Activated CD8-positive, alpha-beta memory T cell treated with anti-CD3 and anti-CD28 coated beads for 4 hours (primary cell): ENCODE measurements around the gene MRPS10.

Source experiments
- DNase-seq, 2 donors: peaks; one replicate each; pipeline ENCODE4 v3.0.0-alpha.2; 2020; ENCODE audit warnings: low read depth in 2 of 2

Gene MRPS10

DNA sequence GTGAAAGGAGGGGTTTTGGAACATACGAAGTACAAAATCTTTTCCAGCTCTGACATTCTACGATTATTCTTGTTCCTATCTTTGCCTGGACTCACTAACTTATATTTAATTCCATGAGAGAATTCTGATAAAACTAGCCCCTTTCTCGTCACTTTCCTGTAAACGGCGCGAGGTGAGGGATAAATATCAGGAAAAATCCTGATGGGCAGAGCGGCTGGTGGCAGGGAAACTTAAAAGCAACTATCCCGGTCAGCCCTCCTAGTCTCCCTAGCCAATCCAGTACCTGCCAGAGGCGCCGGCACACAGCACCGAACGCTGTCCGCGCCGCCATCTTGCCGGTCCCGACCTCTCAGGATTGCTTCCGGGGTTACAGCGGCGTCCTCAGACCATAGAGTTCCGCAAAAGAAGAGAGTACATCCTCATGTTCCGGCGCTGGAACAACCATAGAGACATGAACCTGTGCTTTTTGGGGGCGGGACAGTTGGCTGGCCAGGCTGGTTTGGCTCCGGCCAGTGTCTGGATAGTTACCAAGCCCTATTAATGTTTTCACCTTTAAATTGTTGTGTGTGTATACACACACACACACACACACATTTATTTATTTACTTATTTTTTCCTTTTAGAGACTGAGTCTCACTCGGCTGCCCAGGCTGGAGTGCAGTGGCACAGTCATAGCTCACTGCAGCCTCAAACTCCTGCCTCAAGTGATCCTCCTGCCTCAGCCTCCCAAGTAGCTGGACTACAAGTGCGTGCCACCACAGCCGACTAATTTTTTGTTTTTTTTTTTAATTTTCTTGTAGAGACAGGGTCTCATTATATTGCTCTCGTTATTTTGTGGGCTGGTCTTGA is at the start of gene MRPS10:
Gene MRPS10 (minus strand): TSS at position 343 of the 849 bp plus-strand sequence. CDS start 12 bp downstream, at position 331.
- peak; percentile 74 to 84 for DNase-seq

DNA sequence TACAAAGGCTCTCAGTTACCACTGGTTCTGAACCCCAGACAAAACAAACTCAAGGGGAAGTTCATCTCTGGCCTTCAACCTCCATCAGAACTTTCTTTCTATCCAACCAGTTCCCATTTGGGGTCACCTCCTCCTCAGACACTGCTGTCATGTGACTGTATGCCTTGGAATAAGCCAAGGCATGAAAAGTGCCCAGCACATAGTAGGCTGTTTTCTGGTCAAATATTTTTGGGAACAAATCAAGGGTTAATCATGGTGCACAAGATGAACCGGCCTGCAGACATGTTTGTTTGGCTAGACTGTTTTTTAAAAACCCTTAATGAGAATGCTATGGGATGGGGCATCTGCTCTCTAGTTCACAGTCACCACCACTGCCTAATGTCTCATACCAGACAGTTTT is 48.9 kb upstream of the MRPS10 start:
- no peak for DNase-seq

DNA sequence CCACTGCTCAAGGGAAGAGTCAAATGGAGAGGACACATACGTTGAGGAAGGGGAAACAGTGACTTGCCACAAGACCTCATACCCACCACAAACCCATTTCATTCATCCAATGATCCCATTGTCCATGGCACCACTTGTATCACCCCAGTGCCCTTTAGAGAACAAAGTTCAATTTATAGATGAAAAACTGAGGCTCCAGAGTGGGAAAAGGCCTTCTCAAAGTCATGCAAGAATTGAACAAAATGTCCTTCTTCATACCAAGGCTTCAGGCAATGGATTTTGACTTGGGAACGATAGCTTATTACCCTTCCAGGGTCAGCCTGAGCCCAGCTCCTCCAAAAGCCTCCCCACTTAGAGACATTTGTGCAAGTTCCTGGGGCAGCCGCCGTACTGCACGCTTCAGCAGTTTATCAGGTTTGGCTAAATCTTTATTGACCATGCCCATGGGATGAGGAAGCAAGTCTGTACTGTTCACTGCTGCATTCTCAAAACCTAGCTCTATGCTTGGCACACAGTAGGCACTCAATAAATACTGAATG is 47.3 kb upstream of the MRPS10 start:
- no peak for DNase-seq

DNA sequence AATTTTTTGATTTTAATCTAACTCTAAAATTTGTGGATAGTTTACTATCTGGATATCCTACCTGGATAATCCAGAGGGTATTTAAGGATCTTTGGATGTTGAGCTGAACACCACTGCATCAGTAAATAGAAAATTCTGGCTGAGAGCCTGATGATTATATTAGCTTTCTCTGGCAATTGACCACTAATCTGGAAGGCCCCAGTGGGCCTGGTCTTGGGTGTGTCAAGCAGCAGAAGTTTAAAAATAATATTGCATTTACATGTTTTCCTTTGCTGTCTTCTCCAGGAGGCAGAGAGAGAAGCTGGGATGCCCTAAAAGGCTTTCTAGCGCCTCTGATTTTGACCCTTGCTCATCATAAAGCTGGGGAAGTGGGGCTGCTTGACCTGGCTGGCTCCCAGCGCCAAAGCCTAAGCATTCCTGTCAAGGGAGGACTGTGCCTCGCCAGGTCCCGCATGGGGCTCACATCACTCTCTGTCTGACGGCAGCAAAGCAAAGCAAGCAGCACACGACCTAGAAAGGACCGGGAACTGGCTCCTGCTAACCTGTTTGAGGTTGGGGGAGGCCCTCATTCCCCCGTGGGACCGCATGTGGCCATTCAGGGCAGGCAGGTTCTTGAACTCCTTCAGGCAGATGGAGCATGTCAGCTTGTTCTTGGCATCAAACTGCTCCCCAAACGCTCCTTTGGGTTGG is 46.6 kb upstream of the MRPS10 start:
- no peak for DNase-seq

DNA sequence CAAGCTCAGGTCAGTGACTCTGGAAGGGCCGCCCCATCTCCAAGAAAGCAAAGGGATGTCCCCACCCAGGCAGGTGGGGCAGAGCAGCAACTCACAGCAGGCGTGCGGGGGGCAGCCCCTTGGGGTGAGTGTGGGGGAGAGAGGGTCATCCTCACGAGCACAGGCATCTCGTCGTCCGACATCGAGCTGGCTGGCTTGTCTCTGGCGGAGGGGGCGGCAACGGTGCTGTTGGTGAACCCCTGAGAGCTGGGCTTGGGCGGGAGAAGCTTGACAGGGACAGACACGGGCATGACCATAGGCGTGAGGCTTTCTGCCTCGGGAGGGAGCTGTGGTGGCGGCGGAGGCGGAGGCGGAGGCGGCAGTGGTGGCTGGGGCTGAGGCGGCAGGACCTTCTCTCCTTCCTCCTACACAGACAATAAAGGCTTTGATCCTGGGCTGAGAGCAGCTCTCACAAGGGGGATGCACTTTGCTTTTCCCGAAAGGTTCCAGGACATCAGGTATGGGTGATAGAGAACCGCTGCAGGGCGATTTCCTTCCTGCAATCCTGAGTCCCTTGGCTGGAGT is 45.6 kb upstream of the MRPS10 start:
- DNase-seq, result no peak

DNA sequence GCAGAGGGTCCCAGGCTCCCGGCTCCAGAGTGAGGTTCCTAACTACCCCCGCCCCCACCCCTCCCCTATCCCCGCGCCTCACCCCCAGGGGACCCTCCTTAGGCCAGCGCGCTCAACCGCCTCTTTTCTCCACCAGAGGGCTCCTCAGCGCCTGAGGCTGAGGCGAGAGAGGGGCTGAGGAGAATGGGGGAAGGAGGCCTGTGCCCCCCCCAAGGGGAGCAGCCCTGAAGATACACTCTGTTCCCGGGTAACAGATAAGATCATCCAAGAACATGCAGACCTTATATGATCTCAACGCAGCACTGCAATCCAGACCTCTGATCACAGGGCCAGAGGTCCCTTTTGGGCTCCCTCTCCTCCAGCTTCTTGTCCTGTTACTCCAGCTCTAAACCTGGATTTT is 43.3 kb upstream of the MRPS10 start:
- peak in 1 of 2 donors; percentile 18 for DNase-seq

DNA sequence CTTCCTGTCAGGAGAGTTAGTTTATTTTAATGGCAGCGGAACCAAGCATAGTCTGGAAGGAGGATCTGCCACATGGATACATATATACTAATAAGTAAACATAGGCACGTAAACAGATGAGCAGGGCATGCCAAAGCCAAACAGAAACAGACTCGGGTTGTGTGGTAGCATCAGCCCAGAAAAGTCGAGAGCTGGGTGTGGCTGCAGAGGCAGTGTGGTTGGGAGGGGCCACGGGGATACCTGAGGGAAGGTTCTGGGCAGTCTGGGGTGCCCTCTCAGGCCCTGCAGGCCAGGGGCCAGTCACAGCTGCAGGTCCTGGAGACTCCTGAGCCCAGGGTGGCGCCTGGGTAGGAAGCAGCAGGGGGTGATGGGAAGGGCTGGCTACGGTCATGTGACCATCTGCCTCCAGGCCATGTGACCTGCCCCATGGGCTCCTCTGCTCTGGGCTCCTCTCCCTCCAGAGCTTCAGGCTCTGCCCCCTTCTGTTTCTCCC is 42.8 kb upstream of the MRPS10 start:
- no peak for DNase-seq

DNA sequence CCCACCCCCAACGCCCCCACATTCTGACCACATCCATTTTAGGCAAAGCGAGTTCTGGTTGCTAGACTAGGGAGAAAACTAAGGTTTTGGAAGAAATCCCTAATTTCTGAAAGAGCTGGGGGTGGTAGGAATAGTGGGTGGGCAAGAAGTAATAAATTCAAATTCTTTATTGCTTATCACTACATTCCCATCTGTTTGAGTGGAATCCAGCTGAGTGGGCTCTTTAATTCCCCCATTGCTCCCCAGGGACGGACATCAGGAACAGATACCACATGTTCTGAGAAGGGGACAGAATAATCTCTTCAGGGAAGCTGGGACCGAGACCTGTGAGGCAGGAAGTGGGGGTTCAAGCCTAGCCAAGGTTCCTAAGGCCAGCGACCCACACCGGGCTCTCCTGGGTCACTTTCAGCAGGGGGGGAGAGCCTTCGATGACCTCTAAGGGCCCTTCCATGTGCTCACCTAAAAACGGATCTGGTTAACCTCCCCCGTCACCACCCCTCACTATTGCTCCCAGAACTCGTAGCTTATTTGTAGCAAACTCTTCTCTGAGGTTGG is 42.3 kb upstream of the MRPS10 start:
- DNase-seq, result no peak

DNA sequence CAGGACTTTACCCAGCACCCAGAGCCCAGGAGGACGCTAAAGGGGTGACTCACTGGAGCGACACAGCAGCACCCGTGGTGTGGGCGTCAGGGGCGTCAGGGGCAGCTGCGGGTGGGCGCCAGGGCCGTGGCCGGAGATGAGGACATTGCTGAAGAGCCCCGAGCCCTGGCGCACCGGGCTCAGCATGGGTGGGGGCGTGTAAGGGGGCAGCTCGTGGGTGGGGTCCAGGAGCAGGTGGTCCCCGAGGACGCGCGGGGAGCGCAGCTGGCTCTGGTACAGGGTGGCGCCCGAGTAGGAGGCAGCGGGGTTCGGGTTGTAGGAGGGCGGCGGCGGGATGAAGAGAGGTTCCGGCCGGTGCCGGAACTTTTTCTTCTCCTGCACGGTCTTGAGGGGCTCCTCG is 41.6 kb upstream of the MRPS10 start:
- DNase-seq, result no peak

DNA sequence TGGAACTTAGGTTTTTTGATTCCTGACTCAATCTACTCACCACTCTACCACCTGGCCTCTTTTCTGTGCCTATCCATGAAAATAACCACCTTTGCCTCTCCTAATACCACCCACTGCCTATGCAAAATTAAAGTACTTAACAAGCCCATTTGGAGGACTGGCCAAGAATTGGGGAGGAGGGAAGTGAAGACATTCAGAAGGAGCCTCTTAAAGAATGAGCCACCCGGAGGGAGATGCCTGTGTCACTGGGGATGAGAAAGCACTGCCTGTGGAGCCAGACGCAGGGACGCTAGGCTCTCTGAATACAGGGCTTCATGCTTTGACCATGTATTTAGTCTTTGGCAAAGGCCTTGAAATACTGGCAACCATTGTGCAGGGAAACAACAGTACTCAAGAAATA is 40.0 kb upstream of the MRPS10 start:
- DNase-seq, result no peak

DNA sequence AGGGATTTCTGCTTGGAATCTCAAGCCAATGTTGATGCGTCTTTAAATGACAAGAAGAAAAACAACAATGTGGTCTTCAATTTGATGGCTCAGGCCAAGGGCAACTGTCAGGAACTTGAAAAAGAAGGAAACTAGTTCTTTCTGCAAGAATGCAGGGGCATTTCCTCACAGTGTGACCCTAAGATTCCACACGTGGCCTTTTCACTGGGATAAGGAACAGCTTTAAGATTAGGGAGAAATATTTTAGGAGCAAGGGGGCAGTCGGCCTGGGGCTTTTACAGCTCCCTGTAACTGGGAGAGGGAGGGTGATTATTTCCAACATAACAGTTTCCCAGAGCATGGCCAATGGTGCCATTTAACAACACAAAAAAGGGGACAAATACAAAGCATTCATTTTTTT is 39.4 kb upstream of the MRPS10 start:
- DNase-seq, result no peak

DNA sequence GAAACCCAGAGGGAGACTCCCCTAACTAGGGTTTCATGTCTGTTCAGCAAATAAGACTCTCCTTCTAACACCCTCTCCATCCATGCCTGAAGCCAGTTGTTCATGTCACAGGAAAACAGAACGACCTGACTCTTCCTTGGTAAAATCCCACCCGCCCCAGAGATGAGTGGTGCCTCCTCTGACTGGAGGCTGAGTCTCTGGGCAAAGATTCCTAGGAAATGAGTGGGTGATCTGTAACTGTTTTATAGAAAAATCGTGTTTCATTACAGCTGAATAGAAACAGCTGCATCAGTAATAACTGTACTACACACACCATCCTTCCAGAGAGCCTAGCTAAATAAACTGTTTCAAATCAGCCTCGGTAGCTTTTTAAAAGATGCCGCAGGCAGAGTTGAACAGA is 37.4 kb upstream of the MRPS10 start:
- DNase-seq, result no peak

DNA sequence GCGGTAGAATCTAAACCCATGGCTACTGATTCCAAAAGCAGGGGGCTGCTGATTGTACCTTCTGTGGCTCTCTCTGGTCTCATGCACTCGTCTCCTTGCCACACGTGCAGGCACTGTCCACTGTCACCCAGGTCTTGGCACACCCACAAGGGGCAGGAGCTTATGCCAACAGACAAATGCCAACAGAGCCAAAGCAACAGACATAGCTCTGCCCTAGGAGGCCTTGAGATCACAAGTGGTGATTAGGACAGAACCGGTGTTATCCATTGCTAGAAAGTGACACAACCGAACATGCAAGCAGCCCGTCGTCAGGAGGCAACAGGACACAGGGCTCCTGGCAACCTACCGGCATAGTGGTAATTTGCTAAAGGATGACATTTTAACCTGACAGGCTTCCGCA is 36.8 kb upstream of the MRPS10 start:
- DNase-seq, result no peak

DNA sequence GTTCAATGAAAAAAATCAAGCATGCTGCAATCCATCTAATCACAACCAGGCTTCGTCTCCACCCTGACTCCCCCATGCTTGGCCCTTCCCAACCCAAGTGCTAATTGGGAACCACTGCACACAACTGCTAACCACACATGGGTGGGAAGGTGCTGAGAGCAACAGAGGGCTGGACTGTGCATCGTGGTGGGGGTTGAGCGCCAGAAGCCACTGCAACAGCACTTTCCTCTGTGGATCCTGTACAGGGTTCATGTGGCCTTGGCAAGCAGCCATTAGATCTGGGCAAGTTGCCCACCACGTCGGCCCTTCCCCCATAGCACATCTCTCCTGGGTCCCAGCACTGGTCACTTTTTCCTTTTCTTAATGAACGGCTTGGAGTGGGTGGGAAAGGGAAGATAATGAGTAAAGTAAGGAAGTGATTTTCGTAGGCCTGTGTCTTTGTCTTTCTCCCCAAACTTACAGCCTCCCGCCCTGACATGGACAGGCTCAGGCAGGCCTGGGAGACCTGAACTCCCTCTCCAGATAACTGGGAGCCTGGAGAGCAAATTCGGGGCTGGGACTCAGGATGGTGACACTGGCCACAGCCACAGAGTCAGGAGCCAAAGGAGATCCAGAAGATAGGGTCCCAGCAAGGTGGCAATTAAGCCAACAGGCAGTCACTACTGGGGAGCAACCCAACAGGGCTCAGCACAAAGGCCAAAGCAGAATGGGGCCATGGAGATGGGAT is 34.4 kb upstream of the MRPS10 start:
- no peak for DNase-seq

DNA sequence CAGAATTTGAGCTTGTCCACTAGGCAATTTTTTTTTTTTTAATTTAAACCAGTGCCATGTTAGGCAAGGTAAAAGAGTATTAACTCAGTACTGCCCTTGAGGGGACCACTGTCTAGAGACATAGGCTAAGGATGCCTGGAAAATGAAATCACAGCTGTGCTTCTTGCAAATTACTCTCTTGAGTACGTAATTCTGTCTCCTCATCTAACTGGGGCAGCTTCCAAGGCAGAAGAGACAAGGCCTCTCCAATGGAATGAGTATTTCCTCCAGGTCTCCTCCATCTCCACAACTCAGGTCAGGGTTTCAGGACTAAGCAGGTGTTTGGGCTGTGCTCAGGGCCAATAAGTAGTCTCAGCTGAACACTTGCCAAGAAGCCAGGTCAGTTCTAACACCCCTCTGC is 33.8 kb upstream of the MRPS10 start:
- DNase-seq, result no peak

DNA sequence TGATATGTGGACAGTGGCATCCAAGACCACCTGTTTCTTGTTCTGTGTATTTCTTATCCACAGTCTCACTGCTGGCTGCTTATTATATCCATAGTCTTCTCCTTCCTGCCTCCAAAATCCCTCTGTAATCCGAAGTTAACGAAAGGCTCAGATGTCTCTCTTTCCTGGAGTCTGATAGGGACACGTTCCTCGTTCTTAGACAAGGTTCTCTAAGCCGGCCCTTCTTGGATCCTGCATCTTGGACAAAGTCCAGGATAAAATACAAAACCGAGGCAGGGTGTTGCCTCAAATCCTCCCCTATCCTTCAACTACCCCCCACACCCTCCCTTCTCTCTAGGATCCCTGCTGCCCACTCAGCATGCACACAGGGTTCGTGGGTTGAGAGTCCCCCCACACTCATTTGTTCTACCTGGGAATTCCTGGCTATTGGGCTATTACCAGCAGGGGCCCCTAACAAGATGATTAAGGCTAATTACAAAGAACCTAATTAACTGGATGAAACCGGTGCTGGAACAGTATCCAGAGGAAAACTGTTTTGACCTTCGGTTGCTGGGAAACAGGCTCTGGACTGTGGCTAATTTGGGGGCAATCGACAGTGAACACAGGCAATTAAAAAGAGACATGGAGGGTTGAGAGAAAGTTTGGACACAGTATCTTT is 32.7 kb upstream of the MRPS10 start:
- no peak for DNase-seq

DNA sequence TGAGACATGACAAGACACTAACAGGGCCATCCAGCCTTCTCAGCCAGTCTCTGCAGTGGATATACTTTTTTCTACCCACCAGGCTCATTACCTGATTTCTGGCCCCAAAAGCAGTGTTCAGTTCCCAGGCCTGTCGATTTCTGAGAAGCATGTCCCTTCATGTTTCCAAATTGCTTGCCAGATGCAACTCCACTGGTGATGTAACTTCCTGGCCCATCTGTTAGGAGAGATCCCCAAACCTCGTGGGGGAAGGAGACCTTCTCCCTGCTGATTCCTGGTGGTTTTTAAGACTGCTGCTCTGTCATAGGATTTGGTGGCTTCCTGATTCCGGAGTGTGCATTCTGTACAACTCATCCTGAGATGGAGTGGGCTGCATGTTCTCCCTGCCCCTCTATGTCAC is 31.6 kb upstream of the MRPS10 start:
- no peak for DNase-seq

DNA sequence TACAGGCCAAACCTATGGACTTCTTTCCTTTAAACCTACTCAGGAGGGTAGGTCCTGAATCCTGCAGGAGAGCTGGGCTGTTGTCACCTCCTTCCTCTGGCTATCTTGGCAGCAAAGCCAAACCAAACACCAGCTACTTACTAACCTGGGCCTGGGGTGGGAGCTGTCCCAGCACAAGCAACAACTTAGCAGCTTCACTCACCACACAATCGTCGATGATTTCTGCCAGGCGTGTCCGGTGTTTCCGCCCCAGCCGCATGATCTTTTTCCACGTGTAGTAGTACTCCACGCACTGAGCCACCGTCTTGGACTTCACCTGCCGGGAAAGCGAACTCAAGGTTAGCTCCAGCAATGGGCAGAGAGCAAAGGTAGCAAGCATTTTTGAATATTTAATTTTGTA is 25.4 kb upstream of the MRPS10 start:
- DNase-seq, result no peak

DNA sequence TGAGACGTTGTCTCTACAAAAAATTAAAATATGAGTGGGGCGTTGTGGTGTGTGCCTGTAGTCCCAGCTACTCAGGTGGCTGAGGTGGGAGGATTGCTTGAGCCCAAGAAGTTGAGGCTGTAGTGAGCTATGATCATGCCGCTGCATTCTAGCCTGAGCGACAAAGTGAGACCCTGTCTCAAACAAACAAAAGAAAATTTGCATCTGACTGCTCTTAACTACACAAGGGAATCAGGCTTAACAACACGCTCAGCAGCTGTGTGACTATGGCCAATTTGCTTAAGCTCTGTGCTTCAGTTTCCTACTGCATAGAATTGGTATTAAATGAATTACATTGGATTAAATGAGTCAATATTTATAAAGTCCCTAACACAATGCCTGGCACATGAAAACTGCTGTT is 24.3 kb upstream of the MRPS10 start:
- no peak for DNase-seq

DNA sequence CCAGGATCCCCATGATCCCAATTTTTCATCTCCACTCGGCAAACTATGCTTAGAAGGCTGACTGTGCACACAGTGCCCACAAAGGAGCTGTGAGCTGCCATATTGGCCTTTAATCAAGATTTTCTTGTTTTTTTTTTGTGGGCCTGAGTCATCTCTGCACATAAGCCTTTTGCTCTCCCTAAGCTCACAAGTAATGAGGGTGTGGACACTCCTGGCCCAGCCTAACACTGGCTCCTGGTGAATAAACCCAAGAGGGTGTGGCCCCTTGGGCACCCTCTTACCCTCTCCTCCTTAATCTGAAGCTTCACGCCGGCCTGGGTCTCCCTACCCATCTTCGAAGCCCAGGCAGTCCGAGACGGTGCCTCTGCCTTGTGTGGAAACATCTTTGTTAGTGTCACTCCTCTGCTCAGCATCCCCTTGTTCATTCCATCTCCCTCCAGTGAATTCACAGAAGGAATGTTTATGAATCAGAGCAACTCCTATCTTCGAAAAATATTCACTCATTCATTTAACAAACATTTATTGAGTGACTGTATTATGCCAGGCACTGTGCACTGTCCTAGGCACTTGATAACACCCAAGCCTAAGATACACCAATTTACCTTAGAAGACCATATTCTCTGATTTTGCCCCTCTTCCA is 22.2 kb upstream of the MRPS10 start:
- DNase-seq, result no peak

DNA sequence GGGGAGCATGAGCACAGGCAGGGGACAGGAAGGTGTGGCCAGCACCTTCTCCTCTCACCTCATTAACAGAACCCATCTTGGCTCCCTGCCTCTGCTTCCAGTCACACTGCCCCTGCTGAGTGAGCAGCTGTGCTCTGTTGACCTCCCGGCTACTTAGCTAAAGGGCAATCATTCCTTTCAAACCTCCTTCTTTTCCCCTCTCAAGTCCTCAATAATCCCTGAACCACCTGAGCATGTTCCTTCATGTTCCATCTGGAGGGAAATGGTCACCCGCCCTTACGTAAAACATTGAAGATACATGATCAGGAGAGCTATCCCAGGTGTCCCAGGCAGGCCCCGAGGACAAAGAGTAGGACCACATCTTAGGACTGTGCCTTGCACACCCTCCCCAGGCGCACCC is 21.7 kb upstream of the MRPS10 start:
- no peak for DNase-seq
